Measurements from ENCODE around the gene FCGR3A.
"Not testable (repeated sequence)": the region's sequence is repeated elsewhere in the genome, so short reads cannot be mapped to it uniquely, and the experiment has no call there.

The FCGR3A gene

DNA sequence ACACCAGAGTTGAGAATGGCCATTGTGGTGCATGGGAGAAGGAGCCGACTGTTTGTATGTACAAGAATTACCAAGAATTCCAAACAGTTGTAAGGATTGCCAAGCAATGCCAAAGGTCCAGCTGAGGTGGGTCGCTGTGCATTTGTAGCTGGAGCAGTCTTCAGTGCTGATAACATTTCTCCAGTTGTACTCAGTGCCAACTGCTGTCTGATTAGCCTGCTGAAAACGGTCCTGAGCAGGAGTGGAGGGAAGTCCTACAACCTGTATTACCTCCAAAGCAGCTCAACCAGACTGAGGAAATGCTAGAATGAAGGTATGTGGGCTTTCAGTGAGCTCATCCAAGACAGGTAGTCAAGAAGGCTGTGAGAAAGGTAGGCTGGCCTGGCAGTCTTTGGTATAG lies 6.5 kb upstream of the FCGR3A start:
- DNase-seq, result not testable (repeated sequence)

DNA sequence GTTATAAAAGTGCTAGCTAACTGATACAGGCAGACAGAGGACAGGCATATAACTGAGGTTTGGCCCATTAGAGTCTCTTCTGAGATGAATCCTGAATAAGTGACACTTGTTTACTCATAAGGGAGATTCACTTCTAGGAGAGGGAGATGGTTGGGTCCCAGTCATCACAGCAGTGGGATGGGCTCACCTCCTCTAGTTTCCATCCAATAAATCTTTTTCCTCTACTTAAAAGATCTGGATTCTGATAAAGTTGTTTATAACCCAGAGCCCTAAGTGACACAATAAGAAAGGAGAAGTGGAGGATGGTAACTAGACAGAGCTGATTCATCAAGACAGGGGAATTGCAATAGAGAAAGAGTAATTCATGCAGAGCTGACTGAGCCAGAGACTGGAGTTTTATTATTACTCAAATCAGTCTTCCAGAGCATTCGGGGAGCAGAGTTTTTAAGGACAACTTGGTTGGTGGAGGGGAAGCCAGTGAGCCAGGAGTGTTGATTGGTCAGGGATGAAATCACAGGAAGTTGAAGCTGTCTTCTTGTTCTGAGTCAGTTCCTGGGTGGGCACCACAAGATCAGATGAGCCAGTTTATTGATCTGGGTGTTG lies 5.3 kb upstream of the FCGR3A start:
- not testable (repeated sequence) for DNase-seq

DNA sequence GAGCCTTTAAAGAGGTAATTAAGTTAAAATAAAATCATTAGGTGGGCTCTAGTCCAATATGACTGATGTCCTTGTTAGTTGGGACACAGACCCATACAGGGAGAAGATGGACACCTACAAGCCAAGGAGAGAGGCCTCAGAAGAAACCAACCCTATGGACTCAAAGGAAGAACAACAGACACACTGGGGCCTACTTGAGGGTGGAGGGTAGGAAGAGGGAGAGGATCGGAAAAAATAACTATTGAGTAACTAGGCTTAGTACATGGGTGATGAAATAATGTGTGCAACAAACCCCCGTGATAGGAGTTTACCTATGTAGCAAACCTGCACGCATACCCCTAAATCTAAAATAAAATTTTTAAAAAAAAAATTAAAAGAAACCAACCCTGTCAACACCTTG lies 4.7 kb upstream of the FCGR3A start:
- DNase-seq, result not testable (repeated sequence)

DNA sequence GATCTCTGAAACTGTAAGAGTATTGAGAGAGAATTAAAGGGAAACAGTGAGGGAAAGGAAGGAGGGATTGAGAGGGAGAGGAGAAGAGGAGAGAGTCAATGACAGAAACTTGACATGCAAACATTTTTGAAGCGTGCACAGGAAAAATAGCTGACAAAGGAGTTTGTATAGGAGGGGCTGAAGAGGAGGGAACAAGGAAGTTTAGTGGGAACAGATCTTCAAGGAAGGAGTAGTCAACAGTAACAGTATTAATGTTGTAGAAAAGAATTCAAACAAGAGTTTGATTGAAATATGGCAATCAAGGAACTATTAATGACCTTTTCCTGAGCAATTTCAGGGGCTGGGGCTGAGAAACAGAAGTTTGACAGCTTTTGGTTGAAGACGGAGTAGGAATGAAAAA lies 4.0 kb upstream of the FCGR3A start:
- not testable (repeated sequence) for DNase-seq

DNA sequence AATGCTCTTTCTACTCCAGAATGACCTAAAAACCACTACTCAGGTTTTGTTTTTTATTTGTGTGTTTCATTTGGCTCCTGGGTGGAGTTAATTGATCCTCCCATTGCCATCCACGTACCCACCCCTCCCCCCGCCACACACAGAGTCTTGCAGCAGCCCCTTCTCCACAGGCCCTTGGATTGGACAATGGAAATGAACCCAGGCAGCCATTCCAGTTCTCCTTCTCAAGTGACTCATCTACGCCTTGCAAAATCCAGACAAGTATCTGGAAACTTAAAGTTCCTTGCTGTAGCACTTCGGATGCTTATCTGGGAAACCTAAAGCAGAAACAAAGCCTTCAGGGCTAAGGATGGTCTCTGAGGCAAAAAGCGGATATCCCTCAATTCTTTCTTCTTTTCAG lies 1.3 kb upstream of the FCGR3A start:
- not testable (repeated sequence) for DNase-seq

DNA sequence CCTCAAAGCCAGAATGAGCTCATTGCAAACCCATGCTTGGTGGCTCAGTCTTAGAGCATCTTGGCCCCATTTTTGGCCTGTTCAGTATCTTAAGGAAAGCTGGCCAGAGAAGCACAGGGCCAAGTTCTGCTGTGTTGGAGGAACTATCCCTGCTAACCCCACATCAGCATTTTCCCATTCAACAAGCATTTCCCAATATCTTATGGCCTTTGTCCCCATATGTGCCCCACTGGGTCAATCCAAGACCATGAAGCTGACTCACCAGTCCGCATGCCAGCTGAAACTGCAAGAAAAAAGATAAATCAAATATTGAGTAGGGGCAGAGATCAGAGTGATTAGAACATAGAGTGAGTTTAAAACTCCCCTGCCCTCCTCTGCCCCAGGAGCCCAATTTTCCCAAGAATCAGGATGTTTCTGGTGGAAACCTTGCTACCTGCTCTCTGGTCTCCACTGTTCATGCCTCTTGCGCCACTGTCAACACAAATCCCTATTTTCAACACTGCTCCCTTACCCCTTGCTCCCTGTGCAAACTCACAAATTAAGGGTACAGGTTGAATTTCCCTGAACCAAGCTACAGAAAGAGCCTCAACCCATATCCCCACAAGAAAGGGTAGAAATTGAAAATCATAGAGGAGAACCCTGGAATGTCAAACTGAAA lies 740 bp downstream of the FCGR3A start:
- DNase-seq, result not testable (repeated sequence)

DNA sequence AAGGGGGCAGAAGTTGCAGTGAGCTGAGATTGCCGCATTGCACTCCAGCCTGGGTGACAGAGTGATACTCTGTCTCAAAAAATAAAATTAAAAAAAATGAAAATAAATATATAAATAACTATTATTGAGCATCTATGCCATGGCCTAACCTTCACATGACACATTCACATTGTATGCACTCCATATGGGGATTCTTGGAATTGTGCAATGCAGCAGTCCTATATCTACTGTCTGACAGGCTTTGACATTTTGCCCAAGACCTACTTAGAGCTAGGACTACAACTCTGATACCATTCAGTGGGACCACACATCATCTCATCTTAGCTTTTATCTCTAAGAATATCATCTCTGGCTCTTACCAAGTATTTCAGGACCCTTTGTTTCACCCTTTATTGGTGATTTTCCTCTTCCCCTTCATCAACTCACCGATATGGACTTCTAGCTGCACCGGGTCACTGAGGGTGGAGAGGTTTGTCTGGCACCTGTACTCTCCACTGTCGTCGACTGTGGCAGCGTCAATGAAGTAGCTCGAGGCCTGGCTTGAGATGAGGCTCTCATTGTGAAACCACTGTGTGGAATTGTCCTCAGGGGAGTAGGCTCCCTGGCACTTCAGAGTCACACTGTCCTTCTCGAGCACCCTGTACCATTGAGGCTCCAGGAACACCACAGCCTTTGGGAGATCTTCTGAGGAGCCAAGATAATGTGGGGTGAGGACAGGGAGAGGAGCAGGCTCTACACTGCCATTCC lies 1.4 kb downstream of the FCGR3A start:
- not testable (repeated sequence) for DNase-seq

DNA sequence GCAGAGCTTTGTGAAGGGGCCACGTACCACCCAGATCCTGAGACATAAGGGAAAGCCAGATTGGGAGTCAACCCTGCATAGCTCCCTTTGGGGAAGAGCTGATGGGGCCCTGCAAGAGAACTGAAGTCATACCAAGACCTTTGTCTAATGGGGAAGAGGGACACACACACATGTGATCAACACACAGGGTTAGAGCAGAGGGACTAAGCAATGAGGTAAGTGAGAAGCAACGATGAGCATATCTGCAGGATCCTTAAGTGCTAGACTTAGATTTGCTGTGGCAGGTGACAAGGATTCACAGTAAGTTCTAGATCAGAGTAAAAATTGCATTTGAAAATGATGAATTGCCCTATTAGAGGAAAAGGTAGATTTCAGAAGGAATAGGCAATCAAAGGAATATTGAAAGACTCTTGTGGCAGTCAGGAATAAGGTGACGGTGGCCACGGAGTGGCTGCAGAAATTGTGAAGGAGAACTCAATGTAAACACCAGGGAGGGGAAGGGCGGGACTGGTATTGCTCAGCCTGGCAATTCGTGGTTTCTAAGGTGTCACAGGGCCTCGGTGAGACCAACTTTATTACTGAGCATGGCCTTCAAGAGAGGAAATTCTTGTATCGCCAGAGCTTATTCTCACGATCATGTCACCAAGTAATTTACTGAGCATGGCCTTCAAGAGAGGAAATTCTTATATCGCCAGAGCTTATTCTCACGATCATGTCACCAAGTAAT lies 4.5 kb downstream of the FCGR3A start:
- not testable (repeated sequence) for DNase-seq

DNA sequence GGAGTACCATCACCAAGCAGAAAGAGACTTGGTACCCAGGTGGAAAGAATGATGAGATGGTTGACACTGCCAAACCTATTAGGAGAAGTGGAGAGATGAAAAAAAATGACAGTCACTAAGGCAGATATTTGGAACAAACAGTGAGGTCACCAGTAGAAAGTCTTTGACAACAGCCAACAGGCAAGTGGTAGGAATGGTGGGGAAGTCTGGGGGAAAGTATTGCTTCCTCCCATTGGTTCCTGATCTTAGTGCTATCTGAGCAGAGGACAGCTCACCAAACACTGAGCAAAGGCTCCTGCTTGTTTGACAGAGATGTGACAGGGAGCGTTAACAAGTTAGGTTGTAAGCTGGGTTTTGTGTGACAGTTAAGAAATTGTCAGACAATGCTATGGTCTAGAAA lies 6.5 kb downstream of the FCGR3A start:
- not testable (repeated sequence) for DNase-seq

DNA sequence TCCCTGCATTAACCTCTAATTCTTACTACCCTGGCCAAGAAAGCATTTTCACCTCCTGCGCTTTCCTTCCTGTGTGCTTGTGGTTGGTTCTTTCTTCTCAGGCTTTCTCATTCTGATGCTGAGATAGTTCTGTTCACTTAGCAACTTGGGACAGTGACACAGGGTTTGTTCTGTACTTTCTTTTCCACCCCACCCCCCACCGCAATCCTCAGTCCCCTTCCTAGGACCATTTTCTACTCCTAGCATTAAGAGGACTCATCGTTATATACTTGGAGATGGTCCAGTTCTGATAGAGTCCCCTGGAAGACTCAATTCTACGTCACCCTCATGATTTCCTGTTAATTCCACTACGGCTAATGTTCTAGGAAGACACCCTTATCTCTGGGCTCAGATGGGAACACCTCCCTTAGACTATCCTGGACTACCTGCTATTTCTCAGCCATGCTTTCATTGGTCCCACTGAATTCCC lies 7.5 kb downstream of the FCGR3A start:
- peak; percentile 24 for DNase-seq

DNA sequence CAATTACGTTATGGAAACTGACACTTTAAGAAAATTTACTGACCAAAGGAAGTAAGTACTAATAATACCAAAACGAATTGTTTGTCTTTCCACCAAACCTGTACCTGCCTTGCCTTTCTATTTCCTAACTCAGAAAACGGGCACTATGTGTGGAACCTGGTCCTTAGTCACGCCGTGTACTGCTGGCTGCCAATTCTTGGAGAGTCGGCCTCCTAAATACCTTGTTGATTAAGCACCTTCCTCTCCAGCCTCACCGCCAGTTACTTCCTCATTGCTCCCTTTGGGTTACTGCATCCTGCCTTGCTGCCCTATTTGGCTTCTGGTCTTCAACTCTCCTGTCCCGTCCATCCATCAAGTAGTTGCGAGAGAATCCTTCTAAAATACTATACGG lies 9.1 kb downstream of the FCGR3A start:
- not testable (repeated sequence) for DNase-seq

DNA sequence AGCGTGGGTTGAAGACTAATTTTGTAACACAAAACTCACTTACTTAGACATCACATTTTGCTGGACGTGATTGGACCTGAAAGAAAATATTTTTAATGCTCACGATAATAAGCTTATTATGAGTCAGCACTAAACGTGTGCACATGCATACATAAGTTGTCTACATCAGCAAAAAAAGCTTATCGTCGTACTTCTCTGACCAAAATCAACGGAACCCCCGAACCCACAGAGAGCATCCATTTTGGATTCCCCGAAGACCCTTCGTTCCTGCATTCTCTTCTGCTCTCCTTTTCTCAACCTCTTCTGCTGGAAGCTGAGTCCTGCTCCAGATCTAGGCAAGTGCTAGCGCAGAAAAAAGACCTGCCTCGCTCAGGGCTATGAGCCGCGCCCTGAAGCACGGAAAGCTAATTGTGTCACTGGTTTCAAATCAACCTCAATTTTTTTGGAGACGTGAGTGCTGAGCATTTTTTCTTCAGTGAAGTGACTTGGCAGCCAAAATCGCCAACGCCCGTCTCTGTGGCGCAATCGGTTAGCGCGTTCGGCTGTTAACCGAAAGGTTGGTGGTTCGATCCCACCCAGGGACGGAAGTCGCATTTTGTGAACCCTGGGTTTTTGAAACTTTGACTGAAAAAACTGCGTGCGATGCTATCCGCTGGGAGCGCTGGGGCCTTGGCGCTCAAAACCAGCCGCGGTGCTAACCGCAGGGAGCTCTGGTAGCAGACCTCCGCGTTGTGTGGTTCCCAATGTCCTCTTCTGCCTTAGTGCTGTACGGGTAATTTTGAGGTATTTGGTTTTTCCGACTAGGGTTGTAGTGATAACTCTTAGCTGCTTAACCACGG lies 9.7 kb downstream of the FCGR3A start:
- DNase-seq, result peak; percentile 92

DNA sequence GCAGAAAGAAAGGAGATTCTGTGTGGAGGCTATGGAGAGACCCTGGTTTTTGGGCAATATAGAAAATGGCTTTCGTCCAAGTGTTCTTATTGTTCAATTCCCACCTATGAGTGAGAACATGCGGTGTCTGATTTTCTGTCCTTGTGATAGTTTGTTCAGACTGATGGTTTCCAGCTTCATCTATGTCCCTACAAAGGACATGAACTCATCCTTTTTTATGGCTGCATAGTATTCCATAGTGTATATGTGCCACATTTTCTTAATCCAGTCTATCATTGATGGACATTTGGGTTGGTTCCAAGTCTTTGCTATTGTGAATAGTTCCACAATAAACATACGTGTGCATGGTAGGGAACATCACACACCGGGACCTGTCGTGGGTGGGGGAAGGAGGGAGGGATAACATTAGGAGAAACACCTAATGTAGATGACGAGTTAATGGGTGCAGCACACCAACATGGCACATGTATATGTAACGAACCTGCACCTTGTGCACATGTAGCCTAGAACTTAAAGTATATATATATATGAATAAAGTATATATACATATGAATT lies 10.6 kb downstream of the FCGR3A start:
- not testable (repeated sequence) for DNase-seq

DNA sequence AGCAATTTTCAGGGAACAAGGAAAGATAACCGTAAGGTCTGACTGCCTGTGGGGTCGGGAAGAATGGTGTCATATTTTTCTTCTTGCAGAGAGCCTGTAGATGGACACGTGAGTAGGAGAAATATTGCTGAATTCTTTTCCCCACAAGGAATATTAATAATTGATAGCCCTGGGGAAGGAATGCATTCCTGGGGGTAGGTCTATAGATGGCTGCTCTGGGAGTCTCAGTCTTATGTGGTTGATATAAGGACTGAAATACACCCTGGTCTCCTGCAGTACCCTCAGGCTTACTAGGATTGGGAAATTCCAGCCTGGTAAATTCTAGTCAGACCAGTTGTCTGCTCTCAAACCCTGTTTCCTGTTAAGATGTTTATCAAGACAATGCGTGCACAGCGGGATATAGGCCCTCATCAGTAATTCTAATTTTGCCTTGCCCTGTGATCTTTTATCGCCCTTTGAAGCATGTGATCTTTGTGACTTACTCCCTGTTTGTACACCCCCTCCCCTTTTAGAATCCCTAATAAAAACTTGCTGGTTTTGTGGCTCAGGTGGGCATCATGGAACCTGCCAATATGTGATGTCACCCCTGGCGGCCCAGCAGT lies 12.4 kb downstream of the FCGR3A start:
- not testable (repeated sequence) for DNase-seq

DNA sequence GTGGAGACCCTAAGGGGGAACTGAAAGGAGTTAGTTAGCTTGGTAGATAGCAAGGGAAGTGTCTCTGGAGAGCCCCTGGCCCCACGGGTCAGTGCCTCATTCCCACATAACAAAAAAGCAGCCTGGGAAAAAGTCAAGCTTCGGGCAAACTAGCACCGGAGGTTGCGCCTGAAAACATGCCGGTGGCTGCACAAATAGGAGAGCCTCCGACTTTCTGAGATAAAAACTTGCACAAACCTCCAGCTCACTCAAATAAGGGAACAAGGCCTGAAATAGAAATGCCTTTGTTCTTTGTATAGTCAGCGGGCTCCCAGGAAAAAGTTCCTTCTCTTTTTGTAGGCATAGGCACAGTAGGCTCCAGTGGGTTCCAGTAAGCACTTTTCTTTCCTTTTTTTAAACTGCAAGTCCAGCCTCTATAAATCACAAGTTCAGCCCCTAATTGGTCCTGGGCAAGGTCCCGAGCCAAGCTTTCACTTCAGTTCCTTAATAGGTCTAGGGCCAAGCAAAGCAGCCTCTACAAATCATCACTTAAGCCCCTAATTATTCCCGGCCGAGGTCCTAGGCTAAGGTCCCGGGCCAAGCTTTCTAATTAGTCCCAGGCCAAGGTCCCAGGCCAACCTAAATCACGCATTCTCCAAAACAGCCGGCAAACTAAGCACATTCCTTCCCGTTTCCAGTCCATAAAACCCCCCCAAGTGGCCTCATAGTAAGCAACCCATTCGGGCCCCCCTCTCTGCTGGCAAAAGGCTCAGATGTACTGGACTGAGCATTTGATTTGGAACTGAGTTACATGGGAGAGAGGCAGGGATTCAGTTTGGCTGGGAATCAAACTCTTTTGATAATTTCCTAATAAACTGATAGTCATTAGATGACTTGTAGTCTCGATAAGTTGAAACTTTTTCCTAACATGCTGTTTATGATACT lies 16.7 kb downstream of the FCGR3A start:
- not testable (repeated sequence) for DNase-seq

DNA sequence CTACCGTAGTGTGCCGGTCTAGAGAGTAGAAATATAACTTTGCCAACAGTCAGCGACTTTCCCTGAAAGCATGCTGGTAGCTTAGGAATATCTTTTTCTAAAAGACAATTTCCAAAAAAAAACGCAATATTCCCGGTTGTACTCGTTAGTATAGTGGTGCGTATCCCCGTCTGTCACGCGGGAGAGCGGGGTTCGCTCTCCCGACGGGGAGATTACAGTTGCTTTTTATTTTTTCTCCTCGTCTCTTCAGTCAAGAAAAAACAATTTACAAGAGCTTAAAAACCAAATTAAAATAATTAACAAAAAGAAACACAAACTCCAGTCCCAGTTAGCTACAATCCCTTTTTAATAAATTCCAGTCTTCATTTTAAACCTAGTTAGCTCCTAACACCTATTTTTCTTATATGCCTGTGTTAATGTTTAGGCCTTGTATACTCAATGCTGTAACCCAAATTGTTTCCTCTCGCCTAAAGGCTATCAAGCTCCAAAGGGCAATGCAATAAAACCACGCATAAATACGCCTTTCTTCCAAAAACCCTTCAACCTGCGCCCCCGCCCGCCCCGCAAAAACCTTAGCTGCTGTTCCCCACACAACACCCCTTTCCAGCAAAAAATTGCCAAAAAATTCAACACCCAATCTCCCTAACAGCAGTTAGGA lies 17.5 kb downstream of the FCGR3A start:
- DNase-seq, result no peak

DNA sequence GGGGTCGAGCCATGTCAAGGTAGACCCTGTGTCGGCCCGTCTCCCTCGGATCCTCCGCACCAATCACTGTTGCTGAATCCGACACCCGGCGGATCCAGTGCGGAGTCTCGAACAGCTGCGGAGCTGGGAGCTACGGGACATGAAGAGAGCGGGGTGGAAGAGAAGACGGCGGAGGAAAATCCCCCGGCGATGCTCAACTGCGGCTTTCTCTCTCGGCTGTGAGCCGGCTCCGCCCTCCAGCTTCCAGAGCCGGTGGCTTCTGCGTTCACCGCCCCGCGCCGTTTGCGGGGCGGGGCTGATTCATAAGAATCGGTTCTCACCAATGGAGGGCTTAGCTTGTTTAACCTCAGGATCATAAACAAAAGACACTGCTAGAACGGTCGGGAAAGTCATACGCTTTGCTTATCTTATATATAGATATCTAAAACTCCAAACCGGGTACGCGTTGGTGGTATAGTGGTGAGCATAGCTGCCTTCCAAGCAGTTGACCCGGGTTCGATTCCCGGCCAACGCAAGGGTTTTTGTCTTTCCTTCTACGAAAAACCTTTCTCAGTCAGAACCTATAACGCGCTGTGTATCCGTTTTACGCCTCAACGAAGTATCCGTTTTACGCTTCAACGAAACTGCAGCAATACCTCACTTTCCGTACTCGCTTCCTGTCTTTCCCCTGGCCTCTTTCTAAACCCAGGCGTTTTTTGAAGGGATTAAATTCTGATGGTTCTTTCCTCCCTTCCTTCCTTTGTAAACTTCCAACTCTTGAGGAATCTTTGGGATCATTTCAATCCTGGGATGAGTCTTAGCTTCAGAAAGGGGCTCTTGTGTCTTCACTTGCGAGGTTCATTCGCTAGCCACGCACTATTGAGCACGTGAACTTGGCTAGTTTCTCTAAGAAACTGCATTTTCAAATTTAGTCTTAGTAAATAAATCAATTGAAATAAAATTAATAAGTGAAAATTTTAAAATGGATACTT lies 18.7 kb downstream of the FCGR3A start:
- peak; percentile 88 for DNase-seq

DNA sequence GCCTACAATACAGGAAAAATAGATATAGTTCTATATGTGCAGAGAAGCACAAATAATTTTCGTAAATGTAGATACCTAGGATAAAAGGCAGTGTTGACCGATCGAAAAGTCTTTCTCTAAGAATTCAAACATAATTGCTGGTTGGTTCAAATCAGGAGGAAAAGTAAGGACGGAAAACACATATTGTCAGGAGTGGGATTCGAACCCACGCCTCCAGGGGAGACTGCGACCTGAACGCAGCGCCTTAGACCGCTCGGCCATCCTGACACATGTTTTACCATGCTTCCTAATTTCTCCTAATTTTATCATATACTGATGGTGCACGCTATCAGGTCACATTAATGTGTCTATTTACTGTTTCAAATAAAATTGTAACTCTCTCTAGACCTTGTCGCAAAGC lies 19.5 kb downstream of the FCGR3A start:
- DNase-seq, result peak; percentile 62

Measured in activated CD8-positive, alpha-beta memory T cell treated with anti-CD3 and anti-CD28 coated beads, Interleukin-2, amount 50 U/mL, for 4 hours (primary cell).